ENCODE results near the gene SLC16A8. TPM values are rescaled to one million over a fixed set of nuclear protein-coding genes. Genes with fewer than 3 reads are reported as not detected.

SLC16A8 gene
- total RNA-seq, 1 donor from 2014 or later = not detected

DNA sequence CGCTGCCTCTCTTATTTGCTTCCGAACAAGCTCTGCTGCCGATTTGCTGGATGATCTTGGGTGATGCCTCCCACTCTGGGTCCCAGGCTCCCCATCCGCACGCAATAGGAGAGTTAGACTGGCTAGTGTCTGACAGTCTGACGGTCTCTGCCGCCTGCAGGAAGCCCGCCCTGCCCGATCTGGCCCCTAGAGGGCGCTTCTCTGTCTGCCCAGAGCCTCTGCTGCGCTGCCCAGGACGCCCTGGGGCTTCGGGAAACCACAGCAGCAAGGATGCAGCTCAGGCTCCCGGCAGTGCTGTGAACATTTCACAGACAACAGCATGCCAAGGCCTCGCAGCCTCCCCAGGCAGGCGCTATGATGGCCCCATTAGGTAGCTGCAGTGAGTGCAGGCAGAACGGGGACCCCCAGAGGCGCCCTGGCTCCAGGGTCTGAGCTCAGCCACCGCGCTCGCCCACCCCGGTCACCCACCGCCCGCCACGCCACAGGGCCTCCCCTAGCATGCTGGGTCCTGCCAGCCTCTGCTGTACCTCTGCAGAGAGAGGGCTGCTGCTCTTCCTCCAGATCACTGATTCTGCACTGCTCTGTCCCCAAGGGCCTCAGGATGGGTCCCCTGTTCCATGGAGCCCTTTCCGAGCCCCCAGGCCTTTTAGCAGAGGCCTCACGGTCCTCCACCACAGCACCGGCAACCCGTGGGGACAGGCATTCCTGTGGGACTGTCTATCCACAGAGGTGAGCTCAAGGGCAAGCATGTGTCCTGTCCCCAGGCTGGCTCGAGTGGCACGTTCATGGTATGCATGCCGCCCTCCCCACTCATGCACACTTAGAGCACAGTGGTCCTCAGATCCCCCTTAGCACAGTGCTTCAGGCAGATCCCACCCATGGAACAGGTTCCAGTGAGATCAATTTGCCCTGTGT lies 30.8 kb upstream of the SLC16A8 start:
- intact Hi-C loops (cut with DNase I) = loop anchor here (1.0 to 10.0 kb wide), 3 partner anchors 50 to 239 kb away; no protein-coding TSS in a partner anchor
- peak; percentile 93 for DNase-seq (ENCODE audit: missing footprints)
- peak; percentile 93 for ATAC-seq

DNA sequence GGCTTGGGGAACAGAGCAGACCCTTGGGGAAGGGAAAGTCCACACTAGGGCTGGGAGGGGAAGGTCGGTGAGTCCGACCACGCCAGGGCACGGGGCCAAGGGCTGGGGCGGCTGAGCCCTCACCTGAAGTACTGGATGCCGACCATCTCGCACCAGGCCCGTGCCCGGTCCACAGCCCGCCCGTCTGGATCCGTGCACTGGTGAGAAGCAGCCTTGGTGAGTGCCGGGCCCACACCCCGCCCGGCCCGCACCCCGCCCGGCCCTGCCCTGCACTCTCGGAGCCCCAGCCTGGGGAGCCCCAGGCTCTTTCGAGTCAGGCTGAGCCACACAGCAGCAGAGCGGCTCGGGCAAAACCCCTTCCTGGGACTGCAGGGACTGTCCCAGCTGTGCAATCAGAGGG lies 28.4 kb upstream of the SLC16A8 start:
- intact Hi-C loops (cut with DNase I) = loop anchor here (5.0 to 10.0 kb wide), 2 partner anchors 52 to 120 kb away; no protein-coding TSS in a partner anchor
- ATAC-seq (no peak), DNase-seq (ENCODE audit: missing footprints) (no peak)

DNA sequence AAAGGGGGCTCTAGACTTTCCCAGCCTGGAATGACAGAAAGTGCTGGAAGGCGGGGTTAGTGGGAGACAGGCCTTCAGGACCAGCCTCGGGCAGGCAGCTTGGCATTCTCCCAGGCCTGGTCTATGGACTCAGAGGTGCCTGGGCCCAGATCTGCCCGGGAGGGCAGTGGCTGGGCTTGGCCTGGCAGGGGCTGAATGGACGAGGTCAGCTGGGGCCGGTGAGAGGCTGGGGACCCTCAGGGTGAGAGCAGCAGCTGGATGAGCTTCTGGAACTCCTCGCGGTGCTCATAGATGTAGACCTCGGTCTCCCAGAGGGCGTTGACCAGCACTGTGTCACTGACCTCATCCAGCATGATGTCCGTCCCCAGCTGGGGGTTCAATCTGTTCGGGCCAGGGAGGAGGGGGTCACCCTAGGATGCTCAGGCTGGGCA lies 28.0 kb upstream of the SLC16A8 start:
- no peak for ATAC-seq
- intact Hi-C loops (cut with DNase I) = loop anchor here (5.0 to 10.0 kb wide), 2 partner anchors 53 to 120 kb away; no protein-coding TSS in a partner anchor
- no peak for DNase-seq (ENCODE audit: missing footprints)

DNA sequence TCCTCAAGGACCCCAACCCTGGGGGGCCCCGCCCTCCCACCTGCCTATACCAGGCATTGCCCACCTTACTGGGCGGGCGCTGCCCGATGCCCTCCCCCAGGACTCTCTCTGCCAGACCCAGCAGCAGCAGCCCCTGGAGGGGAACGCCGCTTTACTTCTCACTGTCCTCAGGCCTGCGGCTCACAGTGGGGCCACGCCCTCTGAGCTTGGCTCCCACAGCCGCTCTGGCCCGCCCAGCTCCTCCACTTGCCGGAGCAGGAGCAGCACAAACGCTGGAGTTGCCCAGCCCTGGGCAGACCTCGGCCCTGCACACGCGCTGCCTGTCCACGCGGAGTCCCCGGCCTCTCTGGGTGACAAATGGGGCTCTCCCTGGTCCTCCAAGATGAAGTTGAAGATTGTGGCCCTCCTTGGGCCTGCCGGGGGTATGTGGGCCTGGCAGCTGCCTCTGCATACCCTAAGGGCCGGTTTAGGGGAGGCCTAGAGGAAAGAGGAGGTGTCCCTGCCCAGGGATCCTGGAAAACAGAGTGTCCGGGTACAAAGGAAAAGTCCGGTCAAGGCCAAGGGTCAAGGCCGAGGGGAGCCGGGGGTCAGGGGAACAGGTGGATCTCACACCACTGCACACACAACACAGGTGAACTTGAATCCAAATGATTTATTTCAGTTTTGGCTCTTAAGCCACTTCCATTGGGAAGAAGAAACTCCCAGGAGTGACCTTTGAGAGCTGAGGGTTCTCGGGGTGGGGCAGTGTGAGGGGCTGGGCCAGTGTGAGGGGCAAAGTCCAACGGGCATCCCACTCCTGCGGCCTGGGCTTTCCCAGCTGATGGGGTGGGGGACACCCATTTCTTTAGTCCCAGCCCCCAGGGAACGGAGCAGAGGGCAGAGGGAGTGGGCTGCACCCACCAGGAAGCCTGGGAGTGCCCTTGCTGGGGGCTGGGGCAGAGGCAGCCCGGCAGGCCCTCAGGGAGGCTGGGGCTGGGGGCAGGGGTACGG lies 27.2 kb upstream of the SLC16A8 start:
- intact Hi-C loops (cut with DNase I) = loop anchor here (5.0 to 10.0 kb wide), 2 partner anchors 54 to 121 kb away; no protein-coding TSS in a partner anchor

DNA sequence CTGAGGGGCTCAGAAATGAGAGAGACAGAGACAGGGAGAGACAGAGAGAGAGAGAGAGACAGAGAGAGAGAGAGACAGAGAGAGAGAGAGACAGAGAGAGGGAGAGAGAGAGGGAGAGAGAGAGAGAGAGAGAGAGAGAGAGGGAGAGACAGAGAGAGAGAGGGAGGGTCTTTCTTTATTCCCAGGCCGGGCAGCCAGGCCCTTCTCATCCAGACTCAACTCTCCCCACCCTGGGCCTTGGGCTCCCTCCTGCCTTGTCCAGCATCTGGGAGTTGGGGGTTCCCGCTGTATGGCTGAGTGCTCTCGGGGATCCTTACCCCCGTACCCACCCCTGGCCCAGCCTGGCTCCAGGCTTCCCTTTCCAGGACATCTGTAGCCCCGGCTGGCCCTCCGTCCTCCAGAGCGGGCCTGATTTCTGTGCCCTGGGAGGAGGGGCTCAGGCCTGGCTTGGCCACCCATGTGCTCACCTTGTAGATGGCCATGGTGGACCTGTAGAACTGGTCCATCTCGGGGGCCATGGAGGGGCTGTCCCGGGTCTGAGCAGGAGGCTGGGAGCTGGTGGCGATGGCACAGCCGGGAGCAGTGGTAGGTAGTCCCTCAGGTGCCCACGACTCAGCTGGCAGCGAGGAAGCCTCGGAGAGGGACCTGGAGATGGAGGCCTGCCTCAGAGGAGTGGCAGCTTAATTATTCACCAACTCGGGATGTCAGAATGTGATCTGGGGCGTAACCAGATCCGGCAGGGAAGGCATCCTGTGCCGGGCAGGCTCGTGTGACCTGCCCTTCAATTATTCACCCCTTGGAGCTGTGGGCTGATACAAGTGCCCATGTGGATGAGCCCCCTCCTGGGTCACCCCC lies 26.3 kb upstream of the SLC16A8 start, which contains the start of gene BAIAP2L2:
Gene BAIAP2L2, minus strand, starts transcription at position 677 of the 855 bp plus-strand sequence. Its CDS starts 159 bp downstream, at position 518.
- DNase-seq (ENCODE audit: missing footprints) (peak; percentile 20), ATAC-seq (no peak)
- intact Hi-C loops (cut with DNase I) = loop anchor here (5.0 to 10.0 kb wide), 2 partner anchors 55 to 122 kb away; no protein-coding TSS in a partner anchor

More for the DNA sequence above, 27.2 kb upstream of the SLC16A8 start:
- DNase-seq (ENCODE audit: missing footprints) (no peak), ATAC-seq (no peak)

DNA sequence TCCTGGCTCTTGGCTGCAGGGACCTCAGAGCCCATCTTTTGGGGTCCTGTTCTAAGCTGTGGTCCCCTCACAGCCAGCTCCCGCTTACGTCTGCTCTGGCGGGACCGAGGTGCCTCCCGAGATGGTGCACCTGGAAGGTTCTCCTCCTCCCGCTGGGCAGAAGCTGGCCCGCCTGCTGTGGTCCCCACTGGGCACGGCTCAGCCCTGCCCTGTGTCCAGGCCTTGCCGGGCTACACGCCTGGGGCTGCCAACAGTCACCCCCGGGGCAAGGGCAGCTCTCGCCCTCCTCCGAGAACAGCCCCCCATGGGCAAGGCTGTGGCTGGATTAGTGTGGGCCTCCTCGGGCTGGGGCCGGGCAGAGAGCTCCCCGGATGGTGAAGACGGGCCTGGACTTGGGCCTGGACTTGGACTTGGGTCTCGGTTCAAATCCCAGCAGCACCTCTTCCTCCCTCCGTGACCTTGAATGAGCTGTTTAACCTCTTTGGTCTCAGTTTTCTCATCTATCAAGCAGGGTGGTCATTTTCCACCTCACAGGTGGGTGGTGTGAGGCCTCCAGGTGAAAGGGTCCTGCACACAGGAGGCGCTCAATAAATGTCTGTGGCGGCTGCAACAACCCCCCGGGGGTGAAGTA lies 25.5 kb upstream of the SLC16A8 start:
- ATAC-seq (no peak), DNase-seq (ENCODE audit: missing footprints) (peak; percentile 60)
- intact Hi-C loops (cut with DNase I) = loop anchor here (5.0 to 10.0 kb wide), 2 partner anchors 55 to 123 kb away; no protein-coding TSS in a partner anchor

DNA sequence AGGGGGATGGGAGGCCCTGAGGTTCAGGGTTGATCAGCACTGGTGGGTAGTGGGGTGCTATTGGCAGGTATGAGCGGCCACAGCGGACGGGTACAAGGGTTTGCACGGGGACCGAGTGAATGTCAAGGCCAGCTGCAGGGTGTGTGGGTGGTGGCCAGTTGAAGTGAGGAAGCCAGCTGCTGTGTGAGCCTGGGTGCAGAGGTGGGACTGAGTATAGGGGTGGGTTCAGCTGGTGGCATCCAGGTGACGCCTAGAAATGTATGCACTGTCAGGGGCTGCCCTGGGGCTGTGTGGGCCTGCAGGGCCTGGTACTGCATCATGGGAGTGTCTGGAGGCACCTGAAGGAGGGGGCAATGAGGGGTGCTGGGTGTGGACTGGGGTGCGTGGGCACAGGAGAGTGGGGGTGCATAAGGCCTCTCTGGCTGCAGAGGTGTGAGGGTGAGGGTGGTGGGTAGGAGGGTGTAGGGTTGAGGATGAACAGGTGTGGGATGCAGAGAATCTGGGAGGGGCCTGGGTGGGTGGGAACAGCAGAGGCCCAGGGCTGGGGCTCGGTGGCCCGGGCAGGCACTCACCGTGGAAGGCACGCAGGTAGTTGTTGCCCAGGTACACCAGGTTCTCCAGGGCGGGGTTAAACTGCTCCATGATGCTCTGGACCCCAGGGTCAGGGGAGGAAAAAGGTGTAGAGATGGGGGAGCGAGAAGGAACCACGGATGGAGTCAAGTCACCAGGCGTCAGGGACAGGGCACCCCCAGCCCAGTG lies 24.8 kb upstream of the SLC16A8 start:
- DNase-seq (ENCODE audit: missing footprints) (peak; percentile 55), ATAC-seq (no peak)
- intact Hi-C loops (cut with DNase I) = no loop called here

DNA sequence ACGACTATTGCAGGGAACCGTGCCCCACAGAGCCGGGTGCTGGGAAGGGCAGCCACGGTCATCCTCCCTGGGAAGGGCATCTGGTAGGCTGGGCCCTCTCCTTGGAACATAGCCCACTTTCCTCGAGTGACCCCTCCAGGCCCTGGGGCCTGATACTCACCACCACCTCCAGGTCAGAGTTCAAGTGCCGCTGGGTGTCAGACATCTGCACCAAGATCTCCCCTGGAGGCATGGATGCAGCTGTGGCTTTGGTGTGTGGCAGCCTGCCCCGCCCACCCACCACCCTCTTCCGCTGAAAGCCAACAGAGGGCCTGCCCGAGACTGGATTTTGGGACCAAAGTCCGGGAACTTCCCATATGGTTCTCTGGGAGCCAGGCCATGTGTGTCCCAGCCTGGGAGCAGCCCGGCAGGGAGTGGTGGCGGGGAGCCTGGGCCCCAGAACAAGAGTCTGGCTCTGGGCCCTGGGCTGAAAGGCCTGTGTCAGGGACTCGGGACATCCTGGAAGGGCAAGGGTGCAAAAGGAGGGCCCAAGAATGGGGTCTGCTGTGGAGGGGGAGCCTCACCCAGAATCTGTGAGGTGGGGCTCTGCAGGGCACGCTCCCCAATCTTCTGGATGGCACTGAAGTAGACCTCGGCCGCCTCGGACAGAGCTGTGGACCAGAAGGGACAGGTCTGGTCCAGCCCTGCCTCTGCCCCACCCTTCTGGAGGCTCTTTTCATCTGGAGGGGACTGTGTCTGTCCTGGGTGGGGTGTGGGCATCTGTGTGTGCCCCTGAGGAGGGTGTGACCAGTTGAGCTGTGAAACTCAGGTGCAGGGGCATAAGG lies 23.9 kb upstream of the SLC16A8 start:
- DNase-seq (ENCODE audit: missing footprints) (peak; percentile 53), ATAC-seq (peak; percentile 45)
- intact Hi-C loops (cut with DNase I) = no loop called here

DNA sequence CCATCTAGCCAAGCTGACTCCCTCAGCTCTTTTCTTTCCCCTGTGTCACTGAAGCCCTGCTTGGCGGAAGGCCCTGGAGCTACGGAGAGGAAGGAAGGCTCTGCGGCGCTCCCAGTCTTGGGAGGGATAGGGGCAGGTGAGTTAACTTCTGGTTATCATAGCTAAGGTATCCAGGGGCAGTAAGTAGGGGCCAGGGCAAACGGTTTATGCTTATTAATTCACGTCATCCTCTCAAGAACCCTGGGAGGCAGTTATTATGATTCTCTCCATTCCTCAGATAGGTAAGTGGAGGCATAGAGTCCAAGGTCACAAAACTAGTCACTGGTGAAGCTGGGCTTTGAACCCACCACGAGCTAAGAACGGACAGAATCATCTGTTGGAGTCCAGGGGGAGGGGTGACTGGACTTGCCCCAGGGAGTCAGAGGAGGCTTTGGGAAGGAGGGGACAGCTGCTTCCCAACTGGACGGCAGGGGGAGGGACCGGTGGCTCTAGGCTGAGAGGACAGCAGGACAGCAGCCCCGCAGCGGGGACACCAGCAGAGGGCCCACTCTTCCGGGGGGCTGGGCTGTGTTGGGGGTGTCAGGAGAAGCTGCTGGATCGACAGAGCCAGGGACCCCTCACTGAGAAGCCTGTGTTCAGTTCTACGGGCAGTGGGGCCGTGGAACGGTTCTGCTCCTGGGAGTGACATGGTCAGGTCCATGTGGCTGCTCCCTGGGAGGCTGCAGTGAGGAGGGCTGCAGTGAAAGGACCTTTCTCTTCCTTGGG lies 23.0 kb upstream of the SLC16A8 start:
- ATAC-seq = no peak
- peak; percentile 43 for DNase-seq (ENCODE audit: missing footprints)
- intact Hi-C loops (cut with DNase I) = no loop called here

DNA sequence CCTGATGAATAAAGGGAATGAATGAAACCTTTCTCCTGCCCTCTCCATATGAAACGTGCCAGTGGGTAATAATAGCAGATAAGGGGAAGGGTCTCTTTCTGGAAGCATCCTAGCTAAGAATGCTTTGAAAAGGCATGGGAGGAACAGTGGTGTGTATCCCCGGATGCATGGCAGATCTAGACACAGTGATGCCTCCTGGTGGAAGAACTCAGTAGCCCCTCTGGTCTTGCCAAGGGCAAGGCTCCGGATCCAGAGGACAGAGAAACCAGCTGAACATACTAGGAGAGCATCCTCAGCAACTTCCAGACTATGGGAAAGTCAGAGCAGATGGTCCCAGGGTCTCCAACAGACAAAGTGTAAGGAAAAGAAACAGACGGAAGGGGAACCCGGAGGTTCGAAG lies 20.1 kb upstream of the SLC16A8 start:
- ATAC-seq (no peak), DNase-seq (ENCODE audit: missing footprints) (peak; percentile 23)
- intact Hi-C loops (cut with DNase I) = no loop called here

DNA sequence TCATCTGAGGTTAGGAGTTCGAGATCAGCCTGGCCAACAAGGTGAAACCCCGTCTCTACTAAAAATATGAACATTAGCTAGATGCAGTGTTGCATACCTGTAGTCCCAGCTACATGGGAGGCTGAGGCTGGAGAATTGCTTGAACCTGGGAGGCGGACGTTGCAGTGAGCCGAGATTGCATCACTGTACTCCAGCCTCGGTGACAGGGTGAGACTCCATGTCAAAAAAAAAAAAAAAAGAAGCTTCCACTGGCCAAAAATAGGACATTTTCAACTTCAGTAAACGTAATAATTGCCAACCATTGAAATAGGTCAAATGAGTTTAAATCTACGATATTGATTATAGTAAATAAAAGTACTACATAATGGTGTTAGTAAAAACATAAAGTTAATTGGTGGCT lies 19.7 kb upstream of the SLC16A8 start:
- no peak for DNase-seq (ENCODE audit: missing footprints)
- intact Hi-C loops (cut with DNase I) = no loop called here

DNA sequence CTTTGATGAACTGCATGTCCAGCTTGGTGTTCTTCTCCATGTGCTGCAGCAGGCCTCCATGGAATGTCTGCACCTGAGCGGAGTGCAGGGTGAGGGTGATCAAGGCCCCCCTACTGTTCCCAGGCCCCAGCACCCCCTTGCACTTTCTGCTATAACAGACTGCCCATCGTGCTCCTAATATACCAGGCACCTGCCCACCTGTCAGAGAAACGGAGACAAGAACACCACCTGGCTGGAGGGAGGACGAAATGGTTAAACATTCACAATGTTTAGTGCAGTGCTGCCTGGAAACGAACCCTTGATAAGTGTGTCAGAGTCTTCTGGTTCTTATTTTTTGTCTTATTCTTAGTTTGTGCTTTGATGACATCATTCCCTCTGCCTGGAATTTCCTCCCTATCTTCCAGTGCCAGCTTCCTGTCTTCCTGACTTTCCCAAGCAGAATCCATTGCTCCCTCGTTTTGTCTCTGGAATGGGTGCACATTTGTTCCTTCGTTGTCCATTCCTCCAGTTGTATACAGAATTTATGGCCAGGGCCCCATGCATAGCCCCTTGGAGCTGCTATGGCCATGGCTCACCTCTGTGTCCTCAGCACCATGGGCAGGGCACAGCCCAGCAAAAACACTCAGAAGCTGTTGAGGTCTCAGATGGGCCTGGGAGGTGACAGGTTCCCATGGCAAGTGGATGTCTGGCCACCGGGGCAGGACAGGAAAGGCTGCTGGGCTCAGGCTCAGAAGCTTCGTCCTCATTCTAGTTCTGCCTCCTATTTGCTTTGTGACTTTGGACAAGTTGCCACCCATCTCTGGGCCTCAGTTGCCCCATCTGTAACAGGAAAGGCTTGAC lies 14.6 kb upstream of the SLC16A8 start:
- intact Hi-C loops (cut with DNase I) = no loop called here
- DNase-seq (ENCODE audit: missing footprints) (peak; percentile 9), ATAC-seq (no peak)

More for the DNA sequence above, 19.7 kb upstream of the SLC16A8 start:
- ATAC-seq = no peak

DNA sequence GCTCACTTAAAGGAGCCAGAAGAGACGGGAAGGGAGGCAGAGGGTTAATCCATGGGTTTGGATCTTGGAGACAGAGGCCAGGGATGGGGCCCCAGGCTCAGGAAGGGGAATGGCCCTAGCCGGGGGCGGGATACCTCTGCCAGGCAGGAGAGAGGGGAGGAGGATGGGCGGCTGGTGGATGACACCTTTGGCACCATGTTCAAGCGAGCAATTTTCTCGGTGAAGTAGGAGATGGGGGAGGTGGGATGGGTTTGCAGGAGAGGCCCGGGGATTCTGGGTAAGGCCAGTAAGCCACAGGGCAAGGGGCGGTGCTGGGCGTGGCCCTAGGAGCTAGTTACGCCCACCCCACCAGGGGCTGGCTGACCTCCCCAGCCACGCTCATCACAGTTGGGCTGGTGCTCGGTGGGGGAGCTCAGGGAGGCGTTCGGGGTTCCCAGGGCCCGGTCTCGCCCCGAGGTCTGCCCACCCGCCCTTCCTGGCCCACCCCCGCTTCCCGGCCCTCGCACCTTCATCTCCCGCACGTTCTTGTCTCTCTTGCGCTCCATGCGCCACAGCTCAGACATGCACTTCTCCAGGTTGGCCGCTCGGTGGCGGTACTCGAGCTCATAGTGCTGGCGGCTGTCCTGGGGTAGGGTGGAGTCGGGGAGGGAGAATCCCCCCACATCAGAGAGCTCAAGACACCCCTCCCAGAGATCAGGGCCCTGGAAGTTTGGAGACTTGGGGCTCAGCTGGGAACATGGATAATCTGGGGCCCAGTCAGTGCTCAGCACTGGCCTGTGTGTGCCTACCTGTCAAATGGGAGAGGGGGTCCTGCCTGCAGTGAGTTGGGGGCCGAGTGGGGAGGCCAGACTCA lies 13.8 kb upstream of the SLC16A8 start:
- ATAC-seq (no peak), DNase-seq (ENCODE audit: missing footprints) (peak; percentile 56)
- intact Hi-C loops (cut with DNase I) = no loop called here

Measured in Right ventricle myocardium inferior (tissue), 1 donor.